ENCODE results near the gene RNF169. TPM values are rescaled to one million over a fixed set of nuclear protein-coding genes. Genes with fewer than 3 reads are reported as not detected.

The RNF169 gene, protein sequence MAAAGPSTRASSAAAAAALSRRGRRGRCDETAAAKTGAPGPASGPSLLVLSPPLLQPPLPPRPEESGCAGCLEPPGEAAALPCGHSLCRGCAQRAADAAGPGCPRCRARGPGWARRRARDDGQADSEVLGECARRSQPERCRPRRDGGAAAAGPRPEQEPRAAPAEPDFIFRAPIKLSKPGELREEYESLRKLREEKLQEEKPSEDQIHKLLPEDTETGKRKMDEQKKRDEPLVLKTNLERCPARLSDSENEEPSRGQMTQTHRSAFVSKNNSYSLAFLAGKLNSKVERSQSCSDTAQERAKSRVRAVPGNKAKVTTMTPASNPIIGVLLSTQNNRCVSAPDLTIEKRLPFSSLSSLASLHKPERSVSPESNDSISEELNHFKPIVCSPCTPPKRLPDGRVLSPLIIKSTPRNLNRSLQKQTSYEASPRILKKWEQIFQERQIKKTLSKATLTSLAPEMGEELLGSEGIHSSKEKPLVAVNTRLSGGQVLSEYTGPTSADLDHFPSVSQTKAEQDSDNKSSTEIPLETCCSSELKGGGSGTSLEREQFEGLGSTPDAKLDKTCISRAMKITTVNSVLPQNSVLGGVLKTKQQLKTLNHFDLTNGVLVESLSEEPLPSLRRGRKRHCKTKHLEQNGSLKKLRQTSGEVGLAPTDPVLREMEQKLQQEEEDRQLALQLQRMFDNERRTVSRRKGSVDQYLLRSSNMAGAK
- 10 to 100 TPM; 12.4 to 13.2 TPM for total RNA-seq

DNA sequence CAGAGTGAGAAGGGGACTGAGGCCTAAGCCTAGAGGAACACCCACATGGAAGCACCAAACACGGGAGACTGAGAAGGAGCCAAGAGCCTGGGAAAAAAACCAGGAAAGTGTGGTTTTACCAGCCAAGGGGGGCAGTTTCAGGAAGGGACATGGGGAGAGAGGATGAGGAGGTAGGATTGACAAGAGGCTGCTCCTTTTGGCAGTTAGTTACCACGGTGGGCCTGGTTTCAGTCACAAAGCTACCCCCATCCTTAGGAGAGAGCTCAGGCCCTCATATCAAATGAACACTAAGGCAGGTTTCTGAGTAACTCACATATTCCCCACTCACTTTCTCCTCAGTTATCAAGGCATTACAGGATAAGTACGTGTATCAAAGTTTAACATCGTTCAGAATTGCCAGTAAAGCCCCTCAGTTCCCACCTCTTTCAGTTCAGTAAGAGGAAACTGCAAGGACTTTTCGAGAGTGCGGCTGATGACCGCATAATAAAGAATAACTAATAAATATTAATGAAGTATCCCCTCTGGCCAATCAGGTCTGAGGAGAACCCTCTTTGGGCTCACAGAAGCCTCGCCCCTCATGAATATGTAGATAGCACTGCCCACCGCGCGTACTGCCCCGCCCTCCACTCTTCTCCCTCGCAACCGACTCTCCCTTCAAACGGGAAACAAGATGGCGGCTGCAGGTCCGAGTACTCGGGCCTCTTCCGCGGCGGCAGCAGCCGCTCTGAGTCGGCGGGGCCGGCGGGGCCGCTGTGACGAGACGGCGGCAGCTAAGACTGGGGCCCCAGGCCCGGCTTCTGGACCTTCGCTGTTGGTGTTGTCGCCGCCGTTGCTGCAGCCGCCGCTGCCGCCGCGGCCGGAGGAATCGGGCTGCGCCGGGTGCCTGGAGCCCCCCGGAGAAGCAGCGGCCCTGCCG, at the start of gene RNF169:
Gene RNF169, plus strand, starts transcription at position 639 of the 916 bp plus-strand sequence. Its CDS starts 32 bp downstream, at position 671.
- Histone ChIP-seq H3K9me3 (no peaks in the 10 kb centered on the region), H3K9ac (ENCODE audit: low read depth in 2 of 2, low read length in 2 of 2) (peak within 1 kb of the TSS; percentile 79 to 87), H3K36me3 (no peaks in the 10 kb centered on the region), H3K4me1 (peaks cover 4% of the 10 kb centered on the region), H3K27me3 (no peaks in the 10 kb centered on the region), H3K4me3 (peak within 1 kb of the TSS; percentile 80), H3K27ac (peak within 1 kb of the TSS; percentile 87)
- TF ChIP-seq, protein P1, sequence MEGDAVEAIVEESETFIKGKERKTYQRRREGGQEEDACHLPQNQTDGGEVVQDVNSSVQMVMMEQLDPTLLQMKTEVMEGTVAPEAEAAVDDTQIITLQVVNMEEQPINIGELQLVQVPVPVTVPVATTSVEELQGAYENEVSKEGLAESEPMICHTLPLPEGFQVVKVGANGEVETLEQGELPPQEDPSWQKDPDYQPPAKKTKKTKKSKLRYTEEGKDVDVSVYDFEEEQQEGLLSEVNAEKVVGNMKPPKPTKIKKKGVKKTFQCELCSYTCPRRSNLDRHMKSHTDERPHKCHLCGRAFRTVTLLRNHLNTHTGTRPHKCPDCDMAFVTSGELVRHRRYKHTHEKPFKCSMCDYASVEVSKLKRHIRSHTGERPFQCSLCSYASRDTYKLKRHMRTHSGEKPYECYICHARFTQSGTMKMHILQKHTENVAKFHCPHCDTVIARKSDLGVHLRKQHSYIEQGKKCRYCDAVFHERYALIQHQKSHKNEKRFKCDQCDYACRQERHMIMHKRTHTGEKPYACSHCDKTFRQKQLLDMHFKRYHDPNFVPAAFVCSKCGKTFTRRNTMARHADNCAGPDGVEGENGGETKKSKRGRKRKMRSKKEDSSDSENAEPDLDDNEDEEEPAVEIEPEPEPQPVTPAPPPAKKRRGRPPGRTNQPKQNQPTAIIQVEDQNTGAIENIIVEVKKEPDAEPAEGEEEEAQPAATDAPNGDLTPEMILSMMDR (IDR thresholded peaks at IDR 0.05), result no peak
- peak; percentile 95 for DNase-seq
- intact Hi-C loops (cut with DNase I), result no loop called here

DNA sequence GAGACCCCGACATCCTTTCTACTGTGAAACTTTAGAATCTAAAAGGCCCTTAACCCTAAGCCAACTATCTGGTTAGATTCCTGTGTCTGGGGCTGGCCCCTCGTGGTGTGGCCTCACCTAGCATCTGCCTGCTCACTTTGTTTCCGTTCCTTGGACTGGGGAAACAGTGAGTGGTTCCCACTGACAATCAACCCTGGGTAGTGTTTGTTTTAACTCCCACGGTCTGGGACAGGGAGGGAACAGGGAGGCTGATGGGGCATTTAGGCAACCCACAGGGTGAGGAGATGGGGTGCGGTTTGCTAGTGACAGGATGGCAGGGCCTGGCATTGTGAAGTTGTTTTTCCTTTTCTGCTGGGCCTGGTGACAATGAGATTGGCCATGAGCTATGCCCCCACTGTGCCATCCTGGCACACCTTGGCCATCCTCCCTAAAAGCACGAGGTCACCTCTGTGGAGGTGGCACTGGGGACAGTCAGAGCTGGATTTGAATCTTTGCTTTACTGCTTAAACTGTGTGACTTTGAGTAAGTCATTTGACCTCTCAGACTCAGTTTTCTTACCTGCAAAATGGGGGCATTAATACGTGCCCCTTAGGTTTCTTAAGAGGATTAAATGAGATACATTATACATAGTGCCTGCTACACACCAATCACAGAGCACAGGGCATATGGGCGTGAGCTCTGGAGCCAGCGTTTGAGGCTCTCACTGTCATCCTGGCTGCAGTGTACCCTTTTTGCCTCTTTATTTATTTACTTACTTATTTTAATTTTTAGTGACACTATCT, 48.8 kb upstream of the RNF169 start:
- H3K9ac ChIP-seq (ENCODE audit: low read depth in 2 of 2, low read length in 2 of 2), result no peak overlapping the region
- no peaks in the 10 kb centered on the region for H3K4me1 ChIP-seq
- intact Hi-C loops (cut with DNase I), result no loop called here
- H3K27ac ChIP-seq, result no peak overlapping the region
- TF ChIP-seq, protein P1 (IDR thresholded peaks at IDR 0.05), result no peak
- no peaks in the 10 kb centered on the region for H3K36me3 ChIP-seq
- H3K27me3 ChIP-seq, result no peaks in the 10 kb centered on the region
- H3K4me3 ChIP-seq, result no peak overlapping the region
- H3K9me3 ChIP-seq, result no peaks in the 10 kb centered on the region
- DNase-seq, result no peak

DNA sequence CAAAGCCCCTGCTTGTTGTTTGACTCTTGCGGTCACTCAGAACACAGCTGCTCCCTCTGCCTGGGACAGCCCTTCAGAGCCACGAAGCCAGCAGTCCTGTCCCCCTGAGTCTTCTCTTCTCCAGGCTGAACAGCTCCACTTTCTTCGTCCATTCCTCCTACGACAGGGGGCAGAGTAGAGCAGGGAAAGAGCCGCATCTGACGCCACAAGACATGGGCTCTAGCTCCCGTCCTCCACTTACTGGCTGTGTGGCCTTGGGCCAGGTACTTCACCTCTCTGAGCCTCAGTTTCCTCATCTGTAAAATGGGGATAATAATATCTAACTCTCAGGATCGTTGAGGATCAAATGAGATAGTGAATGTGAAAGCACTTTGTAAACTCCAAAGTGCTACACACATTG, 47.3 kb upstream of the RNF169 start:
- H3K9ac ChIP-seq (ENCODE audit: low read depth in 2 of 2, low read length in 2 of 2), result no peak overlapping the region
- no peaks in the 10 kb centered on the region for H3K27me3 ChIP-seq
- no peaks in the 10 kb centered on the region for H3K4me1 ChIP-seq
- intact Hi-C loops (cut with DNase I), result no loop called here
- no peak overlapping the region for H3K4me3 ChIP-seq
- no peaks in the 10 kb centered on the region for H3K36me3 ChIP-seq
- no peak for DNase-seq
- H3K9me3 ChIP-seq, result no peaks in the 10 kb centered on the region
- TF ChIP-seq, protein P1 (IDR thresholded peaks at IDR 0.05), result no peak
- H3K27ac ChIP-seq, result no peak overlapping the region

DNA sequence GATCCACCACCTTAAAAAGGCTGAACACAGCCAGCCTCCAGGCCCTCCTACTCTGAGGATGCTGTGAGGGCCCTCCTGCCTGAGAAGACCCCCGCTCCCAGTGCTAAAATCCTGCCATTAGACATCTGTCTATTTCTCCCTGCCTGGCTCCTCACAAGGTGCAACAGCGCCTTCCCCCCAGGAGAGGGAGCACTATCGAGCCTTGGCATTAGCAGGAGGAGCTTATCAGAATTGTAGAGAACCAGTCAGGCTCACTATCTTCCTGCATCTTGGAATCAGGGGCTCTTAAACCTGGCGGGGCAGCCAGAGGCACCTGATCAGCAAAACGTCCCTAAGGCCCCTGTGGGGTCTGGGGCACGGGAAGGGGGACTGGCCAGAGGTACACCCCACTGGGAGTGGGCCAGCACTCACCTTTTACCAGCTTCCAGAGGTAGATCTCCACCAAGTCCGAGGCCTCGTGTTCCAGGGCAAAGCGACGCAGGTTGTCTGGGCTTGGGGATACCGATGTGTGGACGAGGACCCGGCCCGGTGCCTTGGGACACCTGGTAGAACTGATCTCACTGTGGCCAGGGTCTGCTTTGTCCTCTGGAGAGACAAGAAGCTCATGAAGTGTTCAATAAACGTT, 46.2 kb upstream of the RNF169 start:
- no peaks in the 10 kb centered on the region for H3K9me3 ChIP-seq
- TF ChIP-seq, protein P1 (IDR thresholded peaks at IDR 0.05), result peak; percentile 93
- H3K27ac ChIP-seq, result no peak overlapping the region
- intact Hi-C loops (cut with DNase I), result no loop called here
- H3K27me3 ChIP-seq, result no peaks in the 10 kb centered on the region
- no peak overlapping the region for H3K4me3 ChIP-seq
- peak; percentile 66 for DNase-seq
- H3K36me3 ChIP-seq, result no peaks in the 10 kb centered on the region
- no peak overlapping the region for H3K9ac ChIP-seq (ENCODE audit: low read depth in 2 of 2, low read length in 2 of 2)
- H3K4me1 ChIP-seq, result no peaks in the 10 kb centered on the region
